Activated CD4-positive, alpha-beta T cell treated with anti-CD3 and anti-CD28 coated beads, Interleukin-2, amount 10 ng/mL, durations not matched to agents 24 days and 14 days (primary cell): ENCODE results near the gene SDK2. TPM values are rescaled to one million over a fixed set of nuclear protein-coding genes. Genes with fewer than 3 reads are reported as not detected.

Experiments used
- DNase-seq: peaks from one replicate; pipeline ENCODE4 v3.0.0; 2022
- H3K27ac Mint-ChIP-seq: one replicate; pipeline ENCODE4 v1.8.0; 2022; ENCODE audit warnings: mild to moderate bottlenecking, mixed read lengths
- H3K27me3 Mint-ChIP-seq: one replicate; pipeline ENCODE4 v1.8.0; 2022; ENCODE audit warnings: mixed read lengths
- H3K36me3 Mint-ChIP-seq: one replicate; pipeline ENCODE4 v1.8.0; 2022; ENCODE audit warnings: low read depth, mild to moderate bottlenecking, mixed read lengths
- H3K4me1 Mint-ChIP-seq: one replicate; pipeline ENCODE4 v1.8.0; 2021; ENCODE audit warnings: mixed read lengths
- H3K4me3 Mint-ChIP-seq: one replicate; pipeline ENCODE4 v1.8.0; 2022; ENCODE audit warnings: mild to moderate bottlenecking, moderate library complexity, mixed read lengths
- H3K9me3 Mint-ChIP-seq: one replicate; pipeline ENCODE4 v1.8.0; 2021; ENCODE audit warnings: mixed read lengths
- intact Hi-C: fragments of 100-400 bp; cut with micrococcal nuclease; formaldehyde crosslinking; loops from one replicate; pipeline ENCODE4 v1.15.1; 2023
- total RNA-seq: library from RNA; stranded (reverse); gene quantifications from 2 replicates; pipeline ENCODE4 v1.2.3, GENCODE V29; 2022

Gene SDK2
- total RNA-seq, 1 donor from 2014 or later: 0.42 TPM

DNA sequence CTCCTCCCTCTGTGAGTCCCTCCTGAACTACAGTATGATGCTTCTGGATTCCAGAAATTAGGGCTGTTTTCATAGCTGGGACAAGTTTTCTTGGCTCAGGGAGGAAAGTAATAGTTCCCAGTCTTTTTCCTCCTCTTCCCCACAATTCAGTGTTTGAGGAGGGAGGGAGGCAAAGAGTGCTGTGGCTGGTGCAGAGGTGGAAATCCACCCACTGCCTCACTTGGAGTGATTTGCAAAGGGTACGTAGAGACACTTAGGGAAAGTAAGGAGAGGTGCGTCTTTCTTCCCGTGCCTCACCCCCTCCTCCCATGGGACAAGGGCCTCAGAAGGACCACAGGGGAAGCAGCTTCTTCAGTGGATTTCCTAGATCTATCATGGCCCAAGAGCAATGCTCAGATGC is 21.9 kb downstream of the SDK2 start:
- intact Hi-C loops: no loop called here
- Mint-ChIP-seq H3K27me3 (peaks cover 20% of the 10 kb centered on the region), H3K27ac (no peak overlapping the region), H3K4me1 (no peaks in the 10 kb centered on the region), H3K9me3 (peaks cover 5% of the 10 kb centered on the region), H3K4me3 (no peak overlapping the region), H3K36me3 (peaks cover 3% of the 10 kb centered on the region)
- no peak for DNase-seq

DNA sequence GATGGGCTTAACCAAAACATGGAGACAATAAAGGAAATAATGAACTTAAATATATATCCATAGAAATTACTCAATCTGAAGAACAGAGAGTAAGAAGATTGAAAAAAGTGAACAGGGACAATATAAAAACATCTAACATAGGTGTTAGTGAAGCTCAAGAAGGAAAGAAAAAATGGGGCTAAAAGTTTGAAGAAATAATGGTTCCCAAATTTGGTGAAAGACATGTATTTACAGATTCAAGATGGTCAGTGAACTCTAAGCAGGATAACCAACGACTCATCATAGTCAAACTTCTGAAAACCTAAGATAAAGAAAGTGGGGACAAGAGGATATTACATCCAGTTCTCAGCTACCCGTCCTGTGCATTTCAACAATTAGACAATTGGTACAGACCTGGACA is 22.6 kb downstream of the SDK2 start:
- H3K27me3 Mint-ChIP-seq: peaks cover 20% of the 10 kb centered on the region
- peaks cover 3% of the 10 kb centered on the region for H3K36me3 Mint-ChIP-seq
- no peaks in the 10 kb centered on the region for H3K4me1 Mint-ChIP-seq

DNA sequence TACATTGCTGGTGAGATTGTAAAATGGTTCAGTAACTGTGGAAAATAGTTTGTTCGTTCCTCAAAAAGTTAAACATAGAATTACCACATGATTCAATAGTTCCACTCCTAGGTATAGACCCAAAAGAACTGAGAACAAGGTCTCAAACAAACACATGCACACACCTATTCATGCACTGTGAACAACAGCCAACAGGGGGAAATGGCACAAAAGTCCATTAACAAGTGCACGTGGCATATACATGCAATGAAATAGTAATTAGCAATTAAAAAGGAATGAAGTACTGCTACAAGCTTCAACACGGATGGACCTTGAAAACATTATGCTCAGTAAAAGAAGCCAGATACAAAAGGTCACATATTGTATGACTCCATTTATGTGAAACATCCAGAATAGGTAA is 23.8 kb downstream of the SDK2 start:
- intact Hi-C loops: no loop called here
- Mint-ChIP-seq H3K4me3 (no peak overlapping the region), H3K27me3 (peaks cover 20% of the 10 kb centered on the region), H3K4me1 (no peaks in the 10 kb centered on the region), H3K27ac (no peak overlapping the region), H3K36me3 (peaks cover 3% of the 10 kb centered on the region), H3K9me3 (peaks cover 5% of the 10 kb centered on the region)
- DNase-seq: no peak

More for the DNA sequence above, 22.6 kb downstream of the SDK2 start:
- Mint-ChIP-seq H3K27ac (no peak overlapping the region), H3K4me3 (no peak overlapping the region), H3K9me3 (peaks cover 5% of the 10 kb centered on the region)
- DNase-seq: no peak
- intact Hi-C loops: no loop called here

DNA sequence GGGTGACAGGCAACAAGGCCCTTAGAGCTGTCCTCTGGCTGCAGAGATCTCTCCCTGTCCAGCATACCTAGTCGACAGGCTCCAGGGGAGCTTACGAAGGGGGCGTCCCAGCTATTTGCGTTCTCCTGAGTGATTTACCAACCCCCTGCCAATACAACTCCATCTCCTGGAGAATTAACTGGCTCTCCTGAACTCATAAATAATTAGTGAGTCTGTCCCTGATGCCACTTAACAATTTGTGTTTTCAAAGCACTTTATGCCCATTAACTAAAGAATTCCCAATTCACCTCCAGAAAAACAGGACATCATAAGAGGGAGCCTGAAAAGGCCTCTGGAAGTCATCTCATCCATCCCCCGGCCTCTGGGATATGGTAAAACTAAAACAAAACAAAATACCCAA is 26.7 kb downstream of the SDK2 start:
- H3K4me1 Mint-ChIP-seq: no peaks in the 10 kb centered on the region
- H3K27me3 Mint-ChIP-seq: peaks cover 20% of the 10 kb centered on the region
- DNase-seq: no peak
- intact Hi-C loops: no loop called here
- H3K4me3 Mint-ChIP-seq: no peak overlapping the region
- H3K27ac Mint-ChIP-seq: no peak overlapping the region
- peaks cover 3% of the 10 kb centered on the region for H3K36me3 Mint-ChIP-seq
- H3K9me3 Mint-ChIP-seq: peaks cover 5% of the 10 kb centered on the region

DNA sequence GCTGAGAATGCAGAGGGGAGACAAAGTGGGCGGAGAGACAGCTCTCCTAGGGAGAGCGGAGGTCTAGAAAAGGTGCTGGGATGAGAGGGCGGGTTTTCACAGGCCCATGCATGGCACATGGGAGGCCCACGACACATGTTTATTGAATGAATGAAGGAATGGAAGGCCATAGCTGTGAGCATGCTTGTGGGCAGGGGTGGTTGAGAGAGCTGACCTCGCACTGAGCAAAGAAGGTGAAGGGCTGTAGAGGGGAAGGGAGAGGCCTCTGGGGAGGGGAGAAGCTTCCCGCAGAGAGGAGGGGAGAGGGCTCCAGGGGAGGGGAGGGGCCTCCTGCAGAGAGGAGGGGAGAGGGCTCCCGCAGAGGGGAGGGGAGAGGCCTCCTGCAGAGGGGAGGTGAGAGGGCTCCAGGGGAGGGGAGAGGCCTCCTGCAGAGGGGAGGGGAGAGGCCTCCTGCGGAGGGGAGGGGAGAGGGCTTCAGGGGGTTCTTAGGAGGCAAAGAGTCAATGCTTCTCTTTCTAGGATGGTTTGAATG is 27.3 kb downstream of the SDK2 start:
- peaks cover 5% of the 10 kb centered on the region for H3K9me3 Mint-ChIP-seq
- peaks cover 20% of the 10 kb centered on the region for H3K27me3 Mint-ChIP-seq
- H3K27ac Mint-ChIP-seq: no peak overlapping the region

DNA sequence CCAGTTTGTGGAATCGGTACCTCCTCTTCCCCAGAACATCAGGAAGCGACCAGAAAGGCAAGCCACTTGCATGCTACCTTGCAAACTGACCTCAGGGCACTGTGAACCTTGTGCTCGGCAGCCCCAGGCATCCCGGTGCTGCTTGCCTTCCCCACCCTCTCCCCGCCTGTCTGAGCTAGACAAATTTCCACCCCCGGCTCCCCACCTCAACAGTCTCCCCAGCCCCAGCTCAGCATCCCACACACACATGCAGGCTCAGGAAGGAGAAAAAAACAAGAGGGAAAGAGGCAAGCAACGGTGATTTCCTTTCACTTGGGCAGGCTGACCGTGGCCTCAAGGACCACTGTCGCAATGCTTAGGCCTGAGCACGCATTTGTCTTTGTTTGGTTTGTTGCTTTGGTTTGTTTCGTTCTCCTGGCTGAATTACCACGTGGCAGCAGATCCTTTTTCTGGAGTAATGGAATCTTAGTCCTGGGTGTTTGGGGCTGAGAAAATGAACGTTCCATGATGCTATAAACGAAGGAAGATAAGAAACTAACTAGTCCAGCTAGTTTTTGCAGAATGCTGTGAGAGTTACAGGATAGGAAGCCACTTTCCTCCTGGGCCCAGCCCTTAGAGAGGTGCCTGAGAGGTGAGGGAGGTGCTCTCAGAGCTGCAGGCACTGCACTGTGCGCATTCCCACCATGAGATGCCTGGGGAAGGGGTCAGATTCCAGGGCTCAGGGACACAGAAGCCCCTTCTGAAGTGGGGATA is 27.9 kb downstream of the SDK2 start:
- H3K36me3 Mint-ChIP-seq: peaks cover 3% of the 10 kb centered on the region
- peaks cover 18% of the 10 kb centered on the region for H3K27me3 Mint-ChIP-seq
- no peak overlapping the region for H3K4me3 Mint-ChIP-seq
- DNase-seq: no peak
- peaks cover 5% of the 10 kb centered on the region for H3K9me3 Mint-ChIP-seq
- intact Hi-C loops: no loop called here
- H3K4me1 Mint-ChIP-seq: no peaks in the 10 kb centered on the region
- H3K27ac Mint-ChIP-seq: no peak overlapping the region

More for the DNA sequence above, 27.3 kb downstream of the SDK2 start:
- no peaks in the 10 kb centered on the region for H3K4me1 Mint-ChIP-seq
- intact Hi-C loops: no loop called here
- no peak for DNase-seq
- peaks cover 3% of the 10 kb centered on the region for H3K36me3 Mint-ChIP-seq
- no peak overlapping the region for H3K4me3 Mint-ChIP-seq

DNA sequence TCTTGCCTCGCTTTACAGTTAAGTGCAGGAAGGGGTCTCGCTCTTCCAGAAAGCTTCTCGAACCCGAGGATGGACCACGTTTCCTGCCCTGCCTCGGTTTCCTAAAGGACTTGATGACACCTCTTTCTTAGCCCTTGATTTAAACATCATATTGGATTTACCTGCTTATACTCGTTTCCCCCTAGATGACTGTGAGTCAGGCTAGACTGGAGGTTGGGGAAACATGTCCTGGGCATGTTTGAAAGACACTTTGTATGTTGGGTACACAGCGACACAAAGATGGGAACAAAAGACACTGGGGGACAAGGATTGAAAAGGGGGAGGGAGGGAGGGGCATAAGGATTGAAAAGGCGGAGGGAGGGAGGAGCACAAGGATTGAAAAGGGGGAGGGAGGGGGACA is 30.0 kb downstream of the SDK2 start:
- intact Hi-C loops: no loop called here
- no peaks in the 10 kb centered on the region for H3K36me3 Mint-ChIP-seq
- no peak overlapping the region for H3K27ac Mint-ChIP-seq
- DNase-seq: no peak
- peaks cover 2% of the 10 kb centered on the region for H3K27me3 Mint-ChIP-seq
- H3K9me3 Mint-ChIP-seq: peaks cover 2% of the 10 kb centered on the region
- no peaks in the 10 kb centered on the region for H3K4me1 Mint-ChIP-seq
- no peak overlapping the region for H3K4me3 Mint-ChIP-seq

DNA sequence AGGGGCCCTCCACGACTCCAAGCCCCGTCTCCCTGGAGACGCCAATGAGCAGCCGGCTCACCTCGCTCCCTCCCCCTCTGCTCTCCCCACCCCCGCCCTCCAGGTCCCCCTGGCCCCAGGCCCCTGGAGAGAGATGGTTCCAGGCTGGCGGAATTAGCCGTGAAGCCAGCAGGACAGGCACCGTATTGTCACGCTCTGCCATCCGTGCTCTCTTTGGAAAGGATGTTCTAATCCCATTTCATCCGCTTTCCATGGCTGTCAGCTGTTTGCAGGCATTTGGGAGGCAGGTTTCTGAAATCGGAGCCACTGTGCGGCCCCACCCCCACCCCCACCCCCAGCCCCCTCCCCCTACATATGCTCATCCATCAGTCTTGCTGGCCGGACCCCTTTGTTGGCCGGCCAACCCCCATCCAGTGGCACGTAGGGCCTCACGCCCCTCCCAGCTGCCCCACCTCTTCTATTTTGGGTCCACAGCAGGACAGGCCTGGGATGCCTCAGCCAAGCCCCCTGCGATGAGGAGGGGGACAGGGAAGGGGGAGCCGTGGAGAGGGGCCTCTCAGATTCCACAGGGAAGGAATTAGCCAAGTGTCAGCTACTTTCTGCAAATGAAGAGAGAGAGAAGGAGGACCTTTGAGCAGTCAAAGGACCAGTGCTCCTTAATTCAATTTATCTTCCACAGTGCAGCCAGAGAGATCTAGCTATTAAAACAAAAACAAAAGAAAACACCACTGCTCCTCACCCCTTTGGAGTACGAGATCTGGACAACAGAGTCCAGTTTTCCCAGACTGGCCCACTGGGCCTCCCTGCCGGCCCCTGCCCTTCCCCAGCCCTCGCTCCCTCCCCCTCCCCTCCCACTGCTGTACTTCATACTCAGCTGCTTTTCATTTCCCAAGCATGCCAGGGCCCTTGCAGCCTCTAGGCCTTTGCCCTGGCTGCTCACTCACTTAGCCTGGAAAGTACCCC is 30.7 kb downstream of the SDK2 start:
- no peaks in the 10 kb centered on the region for H3K27me3 Mint-ChIP-seq
- intact Hi-C loops: no loop called here
- no peaks in the 10 kb centered on the region for H3K9me3 Mint-ChIP-seq
- H3K4me1 Mint-ChIP-seq: no peaks in the 10 kb centered on the region
- no peak overlapping the region for H3K4me3 Mint-ChIP-seq
- DNase-seq: no peak
- no peaks in the 10 kb centered on the region for H3K36me3 Mint-ChIP-seq
- no peak overlapping the region for H3K27ac Mint-ChIP-seq

DNA sequence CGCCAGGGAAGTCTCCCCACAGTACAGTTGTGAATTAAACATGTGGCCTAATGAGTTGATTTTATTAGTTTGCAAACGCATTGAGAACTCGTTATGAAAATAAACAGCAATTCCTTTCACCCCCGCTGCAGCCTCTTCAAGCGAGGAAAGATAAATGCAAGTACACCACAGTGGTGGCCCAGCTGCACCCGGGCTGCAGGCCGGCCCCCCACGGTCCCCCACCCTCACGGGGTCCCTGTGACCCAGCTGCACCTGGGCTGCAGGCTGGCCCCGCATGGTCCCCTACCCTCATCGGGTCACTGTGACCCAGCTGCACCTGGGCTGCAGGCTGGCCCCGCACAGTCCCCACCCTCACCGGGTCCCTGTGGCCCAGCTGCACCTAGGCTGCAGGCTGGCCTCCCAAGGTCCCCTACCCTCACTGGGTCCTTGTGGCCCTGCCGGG is 32.2 kb downstream of the SDK2 start:
- no peaks in the 10 kb centered on the region for H3K9me3 Mint-ChIP-seq
- DNase-seq: no peak
- intact Hi-C loops: no loop called here
- H3K27me3 Mint-ChIP-seq: no peaks in the 10 kb centered on the region
- H3K27ac Mint-ChIP-seq: no peak overlapping the region
- no peaks in the 10 kb centered on the region for H3K36me3 Mint-ChIP-seq
- H3K4me1 Mint-ChIP-seq: no peaks in the 10 kb centered on the region
- no peak overlapping the region for H3K4me3 Mint-ChIP-seq

DNA sequence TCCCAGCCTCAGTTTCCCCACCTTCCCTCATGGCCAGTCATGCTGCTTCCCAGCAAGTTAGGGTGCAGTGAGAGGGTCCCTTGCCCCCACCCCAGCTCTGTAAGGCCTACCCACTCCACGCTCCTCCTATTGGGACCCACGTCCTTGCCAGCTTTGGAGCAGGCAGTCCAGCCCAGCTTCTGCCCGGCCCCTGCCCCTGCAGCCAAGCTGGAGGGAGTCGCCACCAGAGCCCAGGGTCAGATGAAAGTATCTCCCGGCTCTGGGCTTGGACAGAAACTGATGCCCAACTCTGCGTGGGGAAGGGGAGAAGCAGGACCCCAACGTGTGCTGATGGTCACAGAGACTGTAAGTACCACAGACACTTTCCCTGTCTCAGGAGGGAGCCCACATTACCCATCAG is 32.6 kb downstream of the SDK2 start:
- Mint-ChIP-seq H3K9me3 (no peaks in the 10 kb centered on the region), H3K4me1 (no peaks in the 10 kb centered on the region), H3K4me3 (no peak overlapping the region), H3K36me3 (no peaks in the 10 kb centered on the region), H3K27me3 (no peaks in the 10 kb centered on the region), H3K27ac (no peak overlapping the region)
- no peak for DNase-seq
- intact Hi-C loops: no loop called here

DNA sequence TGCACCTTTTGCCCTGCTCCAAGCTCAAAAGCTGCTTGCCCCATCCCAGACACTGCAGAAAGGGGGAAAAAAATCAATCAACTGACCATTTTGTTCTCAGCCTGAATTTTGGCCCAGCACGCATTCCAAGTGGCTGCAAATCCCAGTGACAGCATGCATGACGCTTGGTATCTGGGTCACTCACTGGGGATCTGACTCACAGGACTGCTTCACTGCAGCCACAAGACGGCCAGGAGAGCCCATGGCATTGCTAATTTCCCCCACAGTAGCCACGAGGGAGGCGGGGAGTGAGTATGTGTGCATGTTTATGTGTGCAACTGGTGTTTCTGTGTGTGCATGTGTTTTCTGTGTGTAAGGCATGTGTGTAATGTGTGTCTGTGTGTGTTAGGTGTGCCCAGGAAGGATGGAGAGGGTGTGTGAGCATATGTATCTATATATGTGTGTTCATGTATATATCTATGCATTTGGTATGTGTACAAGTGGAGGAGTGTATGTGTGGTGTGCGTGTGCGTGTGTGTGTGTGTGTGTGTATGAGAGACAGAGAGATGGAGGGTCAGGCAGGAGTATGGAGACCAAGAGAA is 33.8 kb downstream of the SDK2 start:
- no peaks in the 10 kb centered on the region for H3K9me3 Mint-ChIP-seq
- no peak for DNase-seq
- H3K36me3 Mint-ChIP-seq: no peaks in the 10 kb centered on the region
- H3K4me1 Mint-ChIP-seq: peaks cover 2% of the 10 kb centered on the region
- intact Hi-C loops: no loop called here
- H3K4me3 Mint-ChIP-seq: no peak overlapping the region
- H3K27me3 Mint-ChIP-seq: no peaks in the 10 kb centered on the region
- H3K27ac Mint-ChIP-seq: no peak overlapping the region

DNA sequence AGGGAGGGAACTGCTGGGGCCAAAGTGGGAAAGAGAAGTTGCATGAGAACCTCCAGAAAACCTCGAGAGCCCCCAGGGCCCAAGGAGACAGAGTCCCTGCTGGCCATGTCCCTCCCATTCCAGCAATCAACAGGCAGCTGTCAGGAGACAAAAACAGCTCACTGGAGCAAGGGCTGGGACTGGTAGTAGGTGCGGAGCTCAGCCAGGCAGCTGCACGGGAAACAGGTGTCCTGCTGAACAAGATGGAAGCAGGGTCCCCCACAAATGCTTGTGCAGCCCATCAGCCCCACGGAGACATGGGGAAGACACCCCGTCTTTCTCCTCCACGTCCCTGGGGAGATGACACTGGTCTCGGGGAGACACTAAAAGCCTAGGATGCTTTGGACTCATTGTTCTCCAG is 34.5 kb downstream of the SDK2 start:
- peaks cover 2% of the 10 kb centered on the region for H3K36me3 Mint-ChIP-seq
- intact Hi-C loops: no loop called here
- DNase-seq: no peak
- no peak overlapping the region for H3K4me3 Mint-ChIP-seq
- peaks cover 2% of the 10 kb centered on the region for H3K4me1 Mint-ChIP-seq
- no peaks in the 10 kb centered on the region for H3K9me3 Mint-ChIP-seq
- H3K27ac Mint-ChIP-seq: no peak overlapping the region
- no peaks in the 10 kb centered on the region for H3K27me3 Mint-ChIP-seq

DNA sequence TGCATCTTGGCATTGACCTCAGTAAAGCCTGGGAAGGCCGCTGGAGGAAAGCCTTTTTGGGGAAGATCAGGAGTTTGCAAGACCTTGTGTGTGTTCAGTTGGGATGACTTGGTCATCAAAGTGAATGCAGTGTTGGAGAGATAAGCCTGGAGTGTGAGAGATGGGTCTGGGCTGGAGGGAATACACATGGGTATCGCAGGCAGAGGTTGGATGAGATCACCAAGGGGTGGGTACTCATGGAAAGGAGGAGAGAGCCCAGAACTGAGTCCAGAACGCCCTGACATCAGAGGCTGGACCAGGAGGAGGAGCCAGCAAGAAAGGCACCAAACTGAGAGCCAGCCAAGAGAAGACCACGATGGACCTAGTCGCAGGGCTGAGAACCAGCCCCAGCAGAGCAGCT is 35.2 kb downstream of the SDK2 start:
- no peaks in the 10 kb centered on the region for H3K9me3 Mint-ChIP-seq
- intact Hi-C loops: no loop called here

DNA sequence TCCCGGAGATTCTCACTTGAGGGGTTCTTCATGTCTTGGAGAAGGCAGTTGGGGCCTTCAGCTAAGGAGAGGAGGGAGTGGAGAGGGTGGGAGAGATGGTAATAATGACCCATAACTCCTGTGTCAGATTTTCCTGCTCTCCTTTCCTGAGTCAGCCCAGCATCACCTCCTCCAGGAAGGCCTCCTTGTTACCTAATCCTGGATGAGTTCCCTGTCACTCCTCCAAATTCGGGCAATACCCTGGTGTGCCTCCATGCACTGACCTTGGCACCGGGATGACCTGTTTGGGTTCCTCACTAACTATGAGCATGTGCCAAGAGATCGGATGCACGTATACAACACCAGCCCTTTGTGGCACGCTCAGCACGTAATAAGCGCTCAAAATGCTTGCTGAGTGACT is 38.8 kb downstream of the SDK2 start:
- no peak overlapping the region for H3K27ac Mint-ChIP-seq
- H3K9me3 Mint-ChIP-seq: no peaks in the 10 kb centered on the region
- H3K36me3 Mint-ChIP-seq: peaks cover 2% of the 10 kb centered on the region
- DNase-seq: no peak
- intact Hi-C loops: no loop called here
- no peak overlapping the region for H3K4me3 Mint-ChIP-seq
- H3K27me3 Mint-ChIP-seq: no peaks in the 10 kb centered on the region
- peaks cover 3% of the 10 kb centered on the region for H3K4me1 Mint-ChIP-seq

More for the DNA sequence above, 35.2 kb downstream of the SDK2 start:
- H3K36me3 Mint-ChIP-seq: peaks cover 2% of the 10 kb centered on the region
- no peak overlapping the region for H3K4me3 Mint-ChIP-seq
- H3K27ac Mint-ChIP-seq: no peak overlapping the region
- no peaks in the 10 kb centered on the region for H3K27me3 Mint-ChIP-seq
- H3K4me1 Mint-ChIP-seq: peaks cover 2% of the 10 kb centered on the region
- DNase-seq: no peak
